ENCODE measurements around the gene PLOD1. TPM values are rescaled to one million over a fixed set of nuclear protein-coding genes. Genes with fewer than 3 reads are reported as not detected.
"Not testable (repeated sequence)": the region's sequence is repeated elsewhere in the genome, so short reads cannot be mapped to it uniquely, and the experiment has no call there.

Gene PLOD1
- polyA plus RNA-seq, 3 donors: 46.7 to 71.4 (median 47.0) TPM

DNA sequence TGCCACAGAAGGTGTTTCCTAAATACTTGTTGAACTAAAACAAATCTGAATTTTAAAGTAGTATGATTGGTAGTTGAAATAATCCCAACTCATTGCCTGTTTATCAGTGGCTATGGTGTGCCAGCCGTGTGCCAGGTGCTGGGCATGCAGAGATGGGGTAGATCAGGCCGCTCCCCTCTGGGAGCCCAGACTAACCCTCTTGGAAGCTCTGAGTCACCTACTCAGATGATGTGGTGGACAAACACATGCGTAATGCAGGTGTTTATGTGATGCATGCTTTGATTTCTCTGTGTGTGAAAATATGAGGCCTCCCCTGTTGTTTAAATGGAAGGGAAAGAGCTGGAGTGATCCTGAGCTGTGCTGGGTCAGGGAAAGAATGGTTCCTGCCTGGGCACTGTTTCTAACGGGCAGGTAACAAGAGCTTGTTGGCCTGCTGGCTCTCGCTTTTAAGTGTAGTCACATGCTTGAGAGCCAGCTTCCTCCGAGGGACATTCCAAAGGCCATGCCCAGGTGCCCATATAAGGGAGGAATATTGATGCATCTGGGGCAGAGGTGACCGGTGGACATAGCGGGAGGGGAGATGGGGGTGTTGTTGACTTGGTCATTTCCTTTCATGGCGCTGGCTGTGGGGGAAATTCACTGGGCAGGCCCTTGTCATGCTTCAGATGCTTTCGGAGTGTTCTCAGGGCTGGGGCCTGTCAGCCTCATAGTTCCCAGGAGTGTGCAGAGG, 56.0 kb downstream of the PLOD1 start:
- 73 to 85% (median 84%) methylated on average over 10 of the region's 10 CpGs for WGBS, 3 donors
- H3K27ac ChIP-seq (ENCODE audit: low read depth, low read length): no peak overlapping the region

DNA sequence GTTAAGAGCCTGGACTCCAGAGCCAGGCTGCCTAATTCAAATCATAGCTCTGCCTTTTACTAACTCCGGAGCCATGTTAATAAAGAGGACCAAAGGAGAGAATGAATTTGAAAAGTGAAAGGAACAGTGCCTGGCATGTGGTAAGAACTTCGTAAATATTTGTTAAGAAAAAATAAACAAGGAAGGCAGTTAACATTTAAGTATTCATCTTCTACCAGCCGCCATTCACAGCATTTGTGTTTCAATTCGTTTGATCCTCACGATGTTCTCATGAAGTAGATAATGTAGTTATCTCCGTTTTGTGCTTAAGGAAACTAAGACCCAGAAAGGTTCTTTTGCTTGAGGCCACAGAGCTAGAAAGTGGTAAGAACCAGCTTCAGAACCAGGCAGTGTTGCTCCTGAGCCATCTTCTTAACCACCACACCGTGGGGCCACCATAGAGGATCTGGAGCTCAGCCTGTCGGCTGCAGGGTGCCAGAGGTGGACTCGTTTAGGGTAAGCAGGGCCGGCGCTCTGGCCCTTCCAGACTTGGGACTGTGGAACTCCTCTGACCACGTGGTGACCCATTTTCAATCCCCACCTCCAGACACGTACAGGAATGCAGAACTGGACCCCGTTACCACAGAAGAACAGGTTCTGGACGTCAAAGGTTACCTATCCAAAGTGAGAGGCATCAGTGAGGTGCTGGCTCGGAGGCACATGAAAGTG, 57.6 kb downstream of the PLOD1 start:
- WGBS, 3 donors: 80 to 91% (median 88%) methylated on average over 16 of the region's 16 CpGs
- no peak overlapping the region for H3K27ac ChIP-seq (ENCODE audit: low read depth, low read length)

DNA sequence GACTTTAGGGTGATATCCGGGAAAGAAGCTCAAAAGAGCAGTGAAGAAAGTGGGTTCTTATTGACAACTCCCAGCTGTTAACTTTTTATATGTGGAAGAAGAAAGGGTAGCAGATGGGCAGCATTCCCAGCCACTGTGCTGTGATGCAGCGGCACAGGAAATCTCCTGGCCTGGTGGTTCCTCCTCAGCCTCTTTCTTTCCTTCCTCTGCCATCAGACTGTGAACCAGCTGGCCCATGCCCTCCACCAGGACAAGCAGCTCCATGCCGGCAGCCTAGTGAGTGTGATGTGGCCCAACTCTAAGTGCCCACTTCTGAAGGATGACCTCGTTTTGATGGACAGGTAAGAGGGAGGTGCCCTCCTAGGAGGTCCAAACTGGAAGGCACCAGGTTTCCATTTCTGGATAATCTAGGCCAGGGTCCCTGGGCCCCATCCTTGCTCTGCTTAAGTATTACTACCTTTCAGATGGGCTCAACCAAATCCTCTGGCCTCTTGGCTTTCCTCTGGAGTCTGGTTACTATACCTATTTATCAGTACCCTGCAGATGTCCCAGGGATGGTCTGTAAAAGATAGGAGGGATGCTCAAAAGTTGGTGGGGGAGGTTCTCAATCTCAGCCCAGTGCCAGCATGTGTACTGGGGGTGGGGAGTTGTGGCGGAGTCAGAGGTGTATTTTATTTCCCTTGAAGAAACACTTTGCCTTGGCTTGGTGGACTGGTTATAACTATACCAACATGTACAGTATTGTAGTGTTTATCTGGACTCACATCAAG, 62.7 kb downstream of the PLOD1 start:
- H3K27ac ChIP-seq (ENCODE audit: low read depth, low read length): no peak overlapping the region
- 85 to 89% (median 89%) methylated on average over 5 of the region's 5 CpGs for WGBS, 3 donors

- WGBS, 3 donors: 80 to 95% (median 92%) methylated on average over 5 of the region's 5 CpGs
- H3K27ac ChIP-seq (ENCODE audit: low read depth, low read length): no peak overlapping the region
Measured at GRCh38 chr1:11998636-11999035, 64.1 kb downstream of the PLOD1 start.

DNA sequence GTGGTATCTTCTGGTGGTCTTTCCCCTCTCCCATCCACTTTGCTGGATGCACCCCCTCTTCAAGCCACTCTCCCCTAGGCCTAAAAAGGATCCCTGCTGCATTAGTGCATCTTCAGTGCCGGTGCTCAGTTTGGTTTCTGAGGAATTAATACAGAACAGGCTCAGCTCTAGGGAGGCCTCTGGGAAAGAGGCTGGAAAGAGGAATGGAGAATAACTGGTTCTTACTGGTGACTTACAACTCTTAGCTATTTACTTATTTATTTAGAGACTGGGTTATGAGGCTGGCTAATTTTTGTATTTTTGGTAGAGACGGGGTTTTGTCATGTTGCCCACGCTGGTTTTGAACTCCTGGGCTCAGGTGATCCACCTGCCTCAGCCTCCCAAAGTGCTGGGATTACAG, 64.7 kb downstream of the PLOD1 start:
- WGBS, 3 donors: 76 to 97% (median 78%) methylated on average over 3 of the region's 3 CpGs
- H3K27ac ChIP-seq (ENCODE audit: low read depth, low read length): no peak overlapping the region

DNA sequence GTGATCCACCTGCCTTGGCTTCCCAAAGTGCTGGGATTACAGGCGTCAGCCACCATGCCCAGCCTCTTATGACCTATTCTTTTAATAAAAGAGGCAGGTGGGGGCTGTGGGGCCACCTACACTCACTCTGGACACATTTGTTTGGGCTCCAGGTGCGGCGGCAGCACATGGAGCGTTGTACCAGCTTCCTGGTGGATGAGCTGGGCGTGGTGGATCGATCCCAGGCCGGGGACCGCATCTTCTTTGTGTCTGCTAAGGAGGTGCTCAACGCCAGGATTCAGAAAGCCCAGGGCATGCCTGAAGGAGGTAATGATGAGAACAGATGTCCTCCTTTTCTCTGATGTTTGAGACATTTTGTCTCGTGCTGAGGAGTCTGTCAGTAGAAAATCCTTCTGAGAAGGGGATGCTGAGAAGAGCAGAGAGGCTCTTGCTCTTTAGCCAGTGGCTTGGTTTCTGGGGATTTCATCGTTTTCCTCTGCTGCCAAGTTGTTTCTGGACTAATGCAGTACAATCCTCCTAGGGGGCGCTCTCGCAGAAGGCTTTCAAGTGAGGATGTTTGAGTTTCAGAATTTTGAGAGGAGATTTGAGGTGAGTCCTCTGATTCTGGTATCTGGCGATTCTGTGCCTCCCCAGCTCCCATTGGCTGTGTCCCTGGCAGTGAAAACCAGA, 66.9 kb downstream of the PLOD1 start:
- WGBS, 3 donors: 78 to 85% (median 84%) methylated on average over 14 of the region's 14 CpGs
- no peak overlapping the region for H3K27ac ChIP-seq (ENCODE audit: low read depth, low read length)

DNA sequence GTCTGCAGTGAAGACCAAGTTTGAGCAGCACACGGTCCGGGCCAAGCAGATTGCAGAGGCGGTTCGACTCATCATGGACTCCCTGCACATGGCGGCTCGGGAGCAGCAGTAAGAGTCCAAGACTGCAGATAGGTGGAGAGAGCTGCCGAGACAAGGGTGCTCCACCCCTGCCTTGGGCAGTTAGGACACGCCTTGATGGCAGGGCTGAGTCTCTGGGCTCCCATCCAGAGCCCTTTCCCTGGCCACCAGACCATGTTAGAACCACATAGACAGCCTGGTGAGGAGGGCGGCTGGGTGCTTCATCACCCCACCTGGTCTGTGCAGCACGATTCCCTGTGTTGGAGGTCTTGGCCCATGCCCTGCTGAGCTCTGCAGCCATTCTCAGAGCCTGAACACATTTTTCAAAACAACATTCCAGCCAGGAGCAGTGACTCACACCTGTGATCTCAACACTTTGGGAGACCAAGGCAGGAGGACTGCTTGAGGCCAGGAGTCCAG, 67.5 kb downstream of the PLOD1 start:
- no peak overlapping the region for H3K27ac ChIP-seq (ENCODE audit: low read depth, low read length)
- WGBS, 3 donors: 87 to 96% (median 92%) methylated on average over 10 of the region's 10 CpGs

DNA sequence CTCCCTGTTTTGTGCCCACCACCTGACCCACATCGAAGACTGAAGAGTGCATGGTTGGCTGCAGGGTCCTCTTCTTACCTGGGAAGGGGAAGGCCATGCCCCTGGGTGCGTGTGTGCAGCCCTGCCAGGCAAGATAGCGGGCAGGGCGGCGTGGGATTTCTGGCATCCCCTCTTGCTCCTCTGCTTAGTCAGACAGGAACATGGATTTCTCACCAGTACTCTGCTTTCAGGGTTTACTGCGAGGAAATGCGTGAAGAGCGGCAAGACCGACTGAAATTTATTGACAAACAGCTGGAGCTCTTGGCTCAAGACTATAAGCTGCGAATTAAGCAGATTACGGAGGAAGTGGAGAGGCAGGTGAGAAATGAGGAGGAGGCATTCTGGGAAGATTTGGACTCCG, 69.2 kb downstream of the PLOD1 start:
- 93 to 96% (median 94%) methylated on average over 12 of the region's 12 CpGs for WGBS, 3 donors

DNA sequence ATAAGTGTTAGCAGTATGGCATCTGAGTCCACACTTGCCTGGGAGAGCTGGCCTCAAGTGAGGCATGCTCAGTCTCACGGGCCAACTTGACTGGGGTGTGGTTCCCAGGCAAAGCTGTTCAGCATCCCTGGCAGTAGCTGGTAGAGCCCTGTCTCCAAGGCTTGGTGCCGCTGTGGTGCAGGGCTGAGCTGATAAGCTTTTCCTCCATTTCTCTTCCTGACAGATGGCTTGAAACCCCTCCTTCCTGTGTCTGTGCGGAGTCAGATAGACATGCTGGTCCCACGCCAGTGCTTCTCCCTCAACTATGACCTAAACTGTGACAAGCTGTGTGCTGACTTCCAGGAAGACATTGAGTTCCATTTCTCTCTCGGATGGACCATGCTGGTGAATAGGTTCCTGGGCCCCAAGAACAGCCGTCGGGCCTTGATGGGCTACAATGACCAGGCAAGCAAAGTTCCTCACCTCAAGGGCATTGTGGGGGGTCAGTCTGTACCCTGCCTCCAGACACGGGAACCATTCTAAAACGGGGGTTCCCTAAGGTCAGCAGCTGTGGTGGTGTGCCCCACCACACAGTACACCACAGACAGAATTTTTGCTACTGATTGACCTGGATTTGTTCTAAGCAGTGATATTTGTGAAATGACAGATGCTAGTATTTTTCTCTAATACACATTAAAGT, 71.1 kb downstream of the PLOD1 start:
- H3K27ac ChIP-seq (ENCODE audit: low read depth, low read length): no peak overlapping the region
- 86 to 91% (median 89%) methylated on average over 9 of the region's 9 CpGs for WGBS, 3 donors

More for the DNA sequence above, 69.2 kb downstream of the PLOD1 start:
- no peak overlapping the region for H3K27ac ChIP-seq (ENCODE audit: low read depth, low read length)

DNA sequence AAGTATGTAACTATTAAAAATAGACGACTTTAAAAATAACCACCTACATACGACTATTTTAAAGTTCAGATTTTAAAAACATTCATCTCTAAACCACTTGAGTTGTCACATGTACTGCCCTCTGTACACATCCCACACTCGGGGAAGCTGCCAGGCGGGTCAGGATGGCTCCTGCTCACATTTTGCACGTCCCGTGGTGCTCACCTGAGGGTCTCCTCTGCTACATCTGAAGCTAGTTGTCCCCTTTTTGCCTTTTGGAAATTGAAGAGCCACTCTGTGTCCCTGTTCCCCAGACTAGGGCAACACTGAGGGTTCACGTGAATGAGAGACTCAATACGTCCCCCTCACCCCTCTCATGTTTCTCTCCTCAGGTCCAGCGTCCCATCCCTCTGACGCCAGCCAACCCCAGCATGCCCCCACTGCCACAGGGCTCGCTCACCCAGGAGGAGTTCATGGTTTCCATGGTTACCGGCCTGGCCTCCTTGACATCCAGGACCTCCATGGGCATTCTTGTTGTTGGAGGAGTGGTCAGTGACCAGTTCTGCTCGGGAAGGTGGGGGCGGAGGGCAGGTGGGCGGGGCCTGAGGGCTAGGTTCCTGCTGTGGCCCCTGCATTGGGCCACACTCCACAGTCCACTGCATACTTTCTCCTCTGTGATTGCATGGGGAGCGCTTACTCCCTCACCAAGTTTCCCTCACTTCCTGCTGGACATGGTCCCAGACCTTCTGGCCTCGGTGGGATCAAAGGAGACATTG, 71.8 kb downstream of the PLOD1 start:
- no peak overlapping the region for H3K27ac ChIP-seq (ENCODE audit: low read depth, low read length)
- 86 to 90% (median 88%) methylated on average over 17 of the region's 17 CpGs for WGBS, 3 donors

DNA sequence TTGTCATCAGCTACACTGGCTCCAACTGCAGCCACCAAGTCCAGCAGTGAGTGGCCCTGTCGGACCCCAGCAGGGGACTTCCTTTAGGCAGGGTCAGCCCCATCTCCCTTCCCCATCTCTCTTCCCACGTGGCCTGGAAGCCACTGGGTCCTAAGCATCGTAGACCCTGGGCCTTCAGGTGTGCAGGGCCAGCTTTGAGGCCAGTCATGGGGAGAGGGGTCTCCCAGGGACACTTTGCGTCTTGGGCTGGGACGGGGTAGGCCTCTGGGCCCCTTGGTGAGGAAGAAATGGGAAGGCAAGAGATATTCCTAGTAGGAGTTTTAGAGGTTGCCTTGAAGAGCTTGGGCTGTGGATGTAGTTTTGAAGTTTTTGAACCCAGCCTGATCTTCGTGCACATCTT, 72.7 kb downstream of the PLOD1 start:
- WGBS, 3 donors: 91 to 95% (median 94%) methylated on average over 6 of the region's 6 CpGs
- H3K27ac ChIP-seq (ENCODE audit: low read depth, low read length): no peak overlapping the region

- 90 to 97% (median 92%) methylated on average over 15 to 33 of the region's 33 CpGs for WGBS, 3 donors
- not testable (repeated sequence) for H3K27ac ChIP-seq (ENCODE audit: low read depth, low read length)
Measured at GRCh38 chr1:12008355-12008754, 73.8 kb downstream of the PLOD1 start.

DNA sequence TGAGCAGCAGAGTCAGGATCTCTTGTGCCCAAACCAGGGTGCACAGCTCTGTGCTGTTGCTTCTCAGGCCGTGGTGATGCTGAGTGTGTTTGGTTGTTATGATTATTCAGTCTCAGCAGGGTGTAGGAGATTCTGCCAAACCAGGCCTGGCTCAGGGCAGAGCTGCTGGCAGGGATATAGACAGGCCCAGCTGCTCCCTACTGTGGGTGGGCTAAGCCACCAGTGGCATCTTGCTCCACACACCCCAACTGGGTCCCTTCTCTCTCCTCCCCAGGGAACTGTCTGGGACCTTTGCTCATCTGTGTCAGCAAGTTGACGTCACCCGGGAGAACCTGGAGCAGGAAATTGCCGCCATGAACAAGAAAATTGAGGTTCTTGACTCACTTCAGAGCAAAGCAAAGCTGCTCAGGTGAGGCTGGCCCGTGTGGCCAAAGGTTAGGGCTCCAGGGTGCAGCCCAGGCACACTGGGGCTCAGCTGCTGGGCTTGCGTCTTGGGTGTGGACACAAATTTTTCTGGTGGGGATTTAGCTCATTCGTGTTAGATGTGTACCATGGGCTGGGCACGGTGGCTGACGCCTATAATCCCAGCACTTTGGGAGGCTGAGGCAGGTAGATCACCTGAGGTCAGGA, 74.9 kb downstream of the PLOD1 start:
- WGBS, 3 donors: 94 to 98% (median 95%) methylated on average over 9 of the region's 9 CpGs
- H3K27ac ChIP-seq (ENCODE audit: low read depth, low read length): no peak overlapping the region

DNA sequence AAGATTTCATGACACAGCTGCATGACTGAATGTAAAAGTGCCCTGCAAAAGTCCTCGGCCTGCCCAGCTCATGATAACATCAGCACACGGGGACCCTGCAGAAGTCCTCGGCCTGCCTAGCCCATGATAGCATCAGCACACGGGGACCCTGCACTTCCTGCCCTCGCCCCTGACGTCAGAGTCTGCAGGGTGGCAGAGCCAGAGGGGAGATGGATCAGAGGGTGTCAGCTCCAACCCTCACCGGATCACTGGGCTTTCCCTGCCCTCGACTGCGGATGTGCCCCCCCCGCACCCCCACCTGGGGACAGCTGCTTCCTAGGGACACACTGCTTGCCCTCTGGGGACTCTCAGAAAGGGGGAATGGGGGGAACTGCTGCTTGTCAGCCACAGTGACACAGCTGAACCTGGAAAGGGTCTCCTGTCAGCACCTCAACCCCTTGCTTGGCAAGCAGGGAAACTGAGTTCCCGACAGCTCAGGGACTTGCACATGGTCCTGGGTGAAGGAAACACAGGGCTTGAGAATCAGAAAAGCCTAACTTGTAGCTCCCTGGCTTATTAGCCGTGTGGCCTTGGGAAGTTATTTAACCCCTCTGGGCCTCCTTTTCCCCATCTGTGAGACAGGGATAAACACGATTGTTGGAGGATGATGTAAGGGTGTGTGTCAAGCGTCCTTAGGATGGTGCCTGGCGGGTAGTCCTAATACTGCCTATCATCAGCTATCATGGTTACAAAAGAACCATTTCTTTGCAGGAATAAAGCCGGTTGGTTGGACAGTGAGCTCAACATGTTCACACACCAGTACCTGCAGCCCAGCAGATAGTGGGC, 76.4 kb downstream of the PLOD1 start:
- 87 to 93% (median 89%) methylated on average over 15 to 16 of the region's 16 CpGs for WGBS, 3 donors
- no peak overlapping the region for H3K27ac ChIP-seq (ENCODE audit: low read depth, low read length)

- no peak overlapping the region for H3K27ac ChIP-seq (ENCODE audit: low read depth, low read length)
- WGBS, 3 donors: 89 to 96% (median 90%) methylated on average over 4 of the region's 4 CpGs
Measured at GRCh38 chr1:12011998-12012397, 77.5 kb downstream of the PLOD1 start.

Data from adipose tissue (tissue), 3 donors.